Fibroblast of lung (primary cell): ENCODE measurements around the gene LDLRAD3. TPM values are rescaled to one million over a fixed set of nuclear protein-coding genes. Genes with fewer than 3 reads are reported as not detected.

Source experiments
- DNase-seq, 2 donors: peaks; one replicate each; pipeline versions ENCODE4 v3.0.0 to v3.0.0-alpha.2; 2010; ENCODE audit warnings: low read depth in 2 of 2
- H2AFZ ChIP-seq: 2 replicates; pipeline ENCODE4 v1.5.1; 2012; ENCODE audit warnings: low read length, control low read depth, inconsistent platforms
- H3K27ac ChIP-seq: 2 replicates; pipeline ENCODE4 v1.5.1; 2011; ENCODE audit warnings: low read length, control low read depth; ENCODE audit not compliant: insufficient read depth
- H3K27me3 ChIP-seq: 2 replicates; pipeline ENCODE4 v1.5.1; 2011; ENCODE audit warnings: mild to moderate bottlenecking, low read length; ENCODE audit not compliant: control insufficient read depth, insufficient read depth
- H3K36me3 ChIP-seq: 2 replicates; pipeline ENCODE4 v1.5.1; 2011; ENCODE audit warnings: low read length; ENCODE audit not compliant: control insufficient read depth, insufficient read depth
- H3K4me1 ChIP-seq: 2 replicates; pipeline ENCODE4 v1.5.1; 2011; ENCODE audit warnings: low read length; ENCODE audit not compliant: control insufficient read depth, insufficient read depth; ENCODE audit errors: extremely low read depth
- H3K4me2 ChIP-seq: 2 replicates; pipeline ENCODE4 v1.5.1; 2011; ENCODE audit warnings: low read length, control low read depth; ENCODE audit not compliant: insufficient read depth; ENCODE audit errors: extremely low read depth
- H3K4me3 ChIP-seq, 4 experiments: fragments of 200-600 bp in 1 of 4; sonication (generic) in 1 of 4; replicated peaks in 1 of 4; 2 replicates each; pipeline ENCODE4 v1.5.1; 2011 to 2016; ENCODE audit warnings: low read length in 4 of 4, low read depth in 3 of 4, mild to moderate bottlenecking in 3 of 4, control low read depth in 2 of 4, inconsistent platforms in 1 of 4, mixed read lengths in 1 of 4; ENCODE audit not compliant: insufficient read depth in 1 of 4; ENCODE audit errors: control extremely low read depth in 1 of 4
- H3K79me2 ChIP-seq: 2 replicates; pipeline ENCODE4 v1.5.1; 2012; ENCODE audit warnings: mild to moderate bottlenecking, low read length, inconsistent platforms; ENCODE audit not compliant: control insufficient read depth, insufficient read depth
- H3K9ac ChIP-seq: 2 replicates; pipeline ENCODE4 v1.5.1; 2011; ENCODE audit warnings: mild to moderate bottlenecking, low read length, control low read depth; ENCODE audit not compliant: insufficient read depth
- H3K9me3 ChIP-seq: 2 replicates; pipeline ENCODE4 v1.5.1; 2012; ENCODE audit warnings: low read depth, low read length; ENCODE audit not compliant: control insufficient read depth, insufficient read depth
- H4K20me1 ChIP-seq: 2 replicates; pipeline ENCODE4 v1.5.1; 2011; ENCODE audit warnings: low read length; ENCODE audit not compliant: control insufficient read depth, insufficient read depth; ENCODE audit errors: extremely low read depth
- EZH2 ChIP-seq: IDR thresholded peaks from 2 replicates; pipeline ENCODE4 v1.5.1; 2012; ENCODE audit warnings: low read length, control low read depth, mild to moderate bottlenecking; ENCODE audit errors: missing control alignments
- polyA plus RNA-seq, 2 donors: library from polyadenylated mRNA; depleted of rRNA in 1 of 2; stranded (reverse) in 1 of 2; unstranded in 1 of 2; fragments of >200 nt; gene quantifications; 2 replicates each; pipeline ENCODE4 v1.2.1, GENCODE V29; 2011 to 2012; ENCODE audit warnings: missing spikeins in 1 of 2
- total RNA-seq: library from RNA; depleted of rRNA; stranded (reverse); fragments of >200 nt; gene quantifications from 2 replicates; pipeline ENCODE4 v1.2.1, GENCODE V29; 2014
- TF ChIP-seq, protein P1 (sequence below), 2 donors: IDR thresholded peaks in 1 of 2; conservative IDR thresholded peaks in 1 of 2; 1 replicate in 1 of 2; 2 replicates in 1 of 2; pipeline ENCODE4 v1.5.1; 2011 to 2012; ENCODE audit warnings: low read length in 2 of 2, control low read depth in 1 of 2, inconsistent platforms in 1 of 2, low read depth in 1 of 2, mild to moderate bottlenecking in 1 of 2

The LDLRAD3 gene
- total and polyA plus RNA-seq, 2 donors (not counting 1 experiment from before 2014, with no cell fraction given), result 3.8 to 7.8 TPM

DNA sequence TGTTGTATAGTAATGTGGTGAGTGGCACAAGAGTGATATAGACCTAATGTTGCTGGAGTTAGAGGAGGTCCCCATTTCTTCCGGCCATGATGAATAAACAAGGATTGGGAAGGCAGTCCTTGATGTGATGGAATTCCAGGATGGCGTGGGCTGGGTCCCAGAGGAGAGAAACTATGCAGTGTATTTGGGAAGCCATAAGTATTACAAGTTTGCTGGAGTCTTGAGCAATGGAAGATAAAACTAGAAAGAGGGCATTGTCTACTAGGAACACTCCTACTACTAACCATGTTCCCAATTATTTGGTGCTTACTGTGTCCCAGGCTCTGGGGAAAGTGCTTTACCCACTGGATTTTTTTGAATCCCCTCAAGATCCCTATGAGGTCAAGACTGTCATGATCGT lies 20.0 kb downstream of the LDLRAD3 start:
- no peak overlapping the region for H3K27ac ChIP-seq
- no peak for TF ChIP-seq EZH2
- TF ChIP-seq, protein P1, sequence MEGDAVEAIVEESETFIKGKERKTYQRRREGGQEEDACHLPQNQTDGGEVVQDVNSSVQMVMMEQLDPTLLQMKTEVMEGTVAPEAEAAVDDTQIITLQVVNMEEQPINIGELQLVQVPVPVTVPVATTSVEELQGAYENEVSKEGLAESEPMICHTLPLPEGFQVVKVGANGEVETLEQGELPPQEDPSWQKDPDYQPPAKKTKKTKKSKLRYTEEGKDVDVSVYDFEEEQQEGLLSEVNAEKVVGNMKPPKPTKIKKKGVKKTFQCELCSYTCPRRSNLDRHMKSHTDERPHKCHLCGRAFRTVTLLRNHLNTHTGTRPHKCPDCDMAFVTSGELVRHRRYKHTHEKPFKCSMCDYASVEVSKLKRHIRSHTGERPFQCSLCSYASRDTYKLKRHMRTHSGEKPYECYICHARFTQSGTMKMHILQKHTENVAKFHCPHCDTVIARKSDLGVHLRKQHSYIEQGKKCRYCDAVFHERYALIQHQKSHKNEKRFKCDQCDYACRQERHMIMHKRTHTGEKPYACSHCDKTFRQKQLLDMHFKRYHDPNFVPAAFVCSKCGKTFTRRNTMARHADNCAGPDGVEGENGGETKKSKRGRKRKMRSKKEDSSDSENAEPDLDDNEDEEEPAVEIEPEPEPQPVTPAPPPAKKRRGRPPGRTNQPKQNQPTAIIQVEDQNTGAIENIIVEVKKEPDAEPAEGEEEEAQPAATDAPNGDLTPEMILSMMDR (conservative IDR thresholded peaks at IDR 0.05 in 1 of 2, IDR thresholded peaks at IDR 0.05 in 1 of 2; ENCODE audit: low read depth in 1 of 2, low read length in 2 of 2), result no peak
- no peak overlapping the region for H2AFZ ChIP-seq
- H3K9ac ChIP-seq, result no peak overlapping the region
- no peaks in the 10 kb centered on the region for H3K9me3 ChIP-seq
- no peak for DNase-seq
- H3K4me3 ChIP-seq, result no peak overlapping the region
- no peaks in the 10 kb centered on the region for H3K36me3 ChIP-seq
- H3K27me3 ChIP-seq, result no peaks in the 10 kb centered on the region
- H4K20me1 ChIP-seq, result no peaks in the 10 kb centered on the region
- no peaks in the 10 kb centered on the region for H3K79me2 ChIP-seq
- H3K4me1 ChIP-seq, result peaks cover 2% of the 10 kb centered on the region
- H3K4me2 ChIP-seq, result no peak overlapping the region

DNA sequence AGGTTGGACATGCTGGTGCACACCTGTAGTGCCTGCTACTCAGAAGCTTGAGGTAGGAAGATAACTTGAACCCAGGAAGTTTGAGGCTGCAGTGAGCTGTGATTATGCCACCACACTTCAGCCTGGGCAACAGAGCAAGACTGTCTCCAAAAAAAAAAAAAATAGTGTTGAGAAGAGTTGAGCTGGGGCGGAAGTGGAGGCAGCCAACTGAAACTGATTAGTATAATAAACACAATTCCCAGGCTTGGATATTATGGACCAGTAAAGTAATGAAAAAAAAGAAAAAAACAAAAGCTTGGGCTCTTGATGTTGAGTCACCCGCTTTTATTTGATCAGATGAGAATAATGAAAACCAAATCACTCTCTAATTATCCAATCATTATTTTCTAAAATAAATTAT lies 21.0 kb downstream of the LDLRAD3 start:
- DNase-seq, result no peak
- H3K9me3 ChIP-seq, result no peaks in the 10 kb centered on the region

DNA sequence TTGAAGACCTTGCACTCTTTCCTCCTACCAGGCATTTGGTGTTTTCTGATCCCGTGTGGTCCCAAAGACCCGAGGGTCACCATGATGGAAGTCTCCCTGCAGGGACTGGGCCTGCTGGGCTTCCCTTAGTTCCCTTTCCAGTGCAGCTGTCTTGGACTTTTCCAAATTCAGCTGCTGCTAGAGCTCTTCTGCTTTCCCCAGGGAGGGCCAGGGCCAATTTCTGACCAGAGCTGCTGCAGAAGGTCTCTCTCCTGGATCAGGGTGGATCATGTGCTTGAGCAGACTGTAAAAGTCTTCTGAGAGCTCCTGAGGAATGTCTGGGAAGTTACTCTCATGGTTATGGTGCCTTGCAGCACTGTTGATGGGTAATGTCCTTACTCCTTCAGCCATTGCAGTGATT lies 23.2 kb downstream of the LDLRAD3 start:
- no peak for TF ChIP-seq EZH2
- TF ChIP-seq, protein P1 (conservative IDR thresholded peaks at IDR 0.05 in 1 of 2, IDR thresholded peaks at IDR 0.05 in 1 of 2; ENCODE audit: low read depth in 1 of 2, low read length in 2 of 2), result no peak
- Histone ChIP-seq H3K27me3 (no peaks in the 10 kb centered on the region), H3K36me3 (no peaks in the 10 kb centered on the region), H3K79me2 (no peaks in the 10 kb centered on the region), H3K9ac (no peak overlapping the region), H4K20me1 (no peaks in the 10 kb centered on the region), H2AFZ (no peak overlapping the region), H3K4me1 (peaks cover 5% of the 10 kb centered on the region), H3K4me3 (no peak overlapping the region), H3K9me3 (no peaks in the 10 kb centered on the region), H3K4me2 (no peak overlapping the region), H3K27ac (no peak overlapping the region)
- no peak for DNase-seq

More for the DNA sequence above, 21.0 kb downstream of the LDLRAD3 start:
- H3K4me2 ChIP-seq, result no peak overlapping the region
- no peak overlapping the region for H3K4me3 ChIP-seq
- TF ChIP-seq, protein P1 (conservative IDR thresholded peaks at IDR 0.05 in 1 of 2, IDR thresholded peaks at IDR 0.05 in 1 of 2; ENCODE audit: low read depth in 1 of 2, low read length in 2 of 2), result no peak
- TF ChIP-seq EZH2, result no peak
- no peaks in the 10 kb centered on the region for H4K20me1 ChIP-seq
- peaks cover 5% of the 10 kb centered on the region for H3K4me1 ChIP-seq
- no peak overlapping the region for H3K27ac ChIP-seq
- H3K9ac ChIP-seq, result no peak overlapping the region
- no peaks in the 10 kb centered on the region for H3K36me3 ChIP-seq
- no peaks in the 10 kb centered on the region for H3K27me3 ChIP-seq
- no peak overlapping the region for H2AFZ ChIP-seq
- H3K79me2 ChIP-seq, result no peaks in the 10 kb centered on the region
